ENCODE data around the gene POLR2E. TPM values are rescaled to one million over a fixed set of nuclear protein-coding genes. Genes with fewer than 3 reads are reported as not detected.

Gene POLR2E
- total RNA-seq, 2 experiments from 2014 or later, result 271 to 282 TPM

DNA sequence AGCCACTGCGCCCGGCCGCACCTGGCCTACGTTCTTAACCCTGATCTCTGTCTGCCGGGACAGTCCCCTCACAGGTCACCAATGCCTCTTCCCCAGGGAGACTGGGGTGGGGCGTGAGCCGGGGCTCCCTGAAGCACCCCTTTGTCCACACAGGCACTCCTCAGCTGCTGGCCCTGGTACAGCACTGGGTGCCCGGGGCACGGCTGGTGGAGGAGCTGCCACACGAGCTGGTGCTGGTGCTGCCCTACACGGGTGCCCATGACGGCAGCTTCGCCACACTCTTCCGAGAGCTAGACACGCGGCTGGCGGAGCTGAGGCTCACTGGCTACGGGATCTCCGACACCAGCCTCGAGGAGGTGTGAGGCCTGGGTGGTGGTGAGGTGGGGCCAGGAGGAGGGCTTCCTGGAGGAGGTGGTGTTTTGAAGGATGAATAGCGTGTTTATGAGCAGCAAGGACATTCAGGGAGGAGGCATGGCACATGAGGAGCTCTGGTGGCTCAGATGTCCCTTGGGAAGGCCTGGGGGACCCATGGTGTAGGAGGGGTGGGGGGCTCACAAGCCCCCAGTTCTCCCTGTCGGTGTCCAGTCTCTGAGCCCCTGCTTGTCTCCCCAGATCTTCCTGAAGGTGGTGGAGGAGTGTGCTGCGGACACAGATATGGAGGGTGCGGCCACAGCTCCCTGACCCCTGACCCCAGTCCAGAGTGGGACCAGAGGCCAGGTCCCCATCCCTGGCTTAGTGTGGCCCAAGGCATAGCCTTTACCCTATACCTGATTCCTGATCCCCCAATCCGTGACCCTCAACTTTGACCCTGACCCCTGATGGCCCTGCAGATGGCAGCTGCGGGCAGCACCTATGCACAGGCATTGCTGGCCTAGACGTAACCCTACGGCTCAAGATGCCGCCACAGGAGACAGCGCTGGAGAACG lies 41.7 kb downstream of the POLR2E start:
- CTCF ChIA-PET, result interaction anchor here (2.2 kb wide), 1 partner anchor 11 kb away, joined by 5 read pairs; no protein-coding TSS in a partner anchor
- H3K4me3 Mint-ChIP-seq, result no peak overlapping the region
- H3K27me3 Mint-ChIP-seq, result no peaks in the 10 kb centered on the region
- peaks cover 14% of the 10 kb centered on the region for H3K9me3 Mint-ChIP-seq
- peaks cover 19% of the 10 kb centered on the region for H3K4me1 Mint-ChIP-seq (ENCODE audit: low read depth)
- POLR2A ChIA-PET, result interaction anchor here (1.5 to 1.6 kb wide), 2 partner anchors 11 to 13 kb away, joined by 3 to 4 read pairs; no protein-coding TSS in a partner anchor
- peaks cover 29% of the 10 kb centered on the region for H3K36me3 Mint-ChIP-seq (ENCODE audit: low read depth)
- intact Hi-C loops (cut with micrococcal nuclease), result no loop called here
- DNase-seq (no peak), ATAC-seq (no peak)
- TF ChIP-seq, protein P1, sequence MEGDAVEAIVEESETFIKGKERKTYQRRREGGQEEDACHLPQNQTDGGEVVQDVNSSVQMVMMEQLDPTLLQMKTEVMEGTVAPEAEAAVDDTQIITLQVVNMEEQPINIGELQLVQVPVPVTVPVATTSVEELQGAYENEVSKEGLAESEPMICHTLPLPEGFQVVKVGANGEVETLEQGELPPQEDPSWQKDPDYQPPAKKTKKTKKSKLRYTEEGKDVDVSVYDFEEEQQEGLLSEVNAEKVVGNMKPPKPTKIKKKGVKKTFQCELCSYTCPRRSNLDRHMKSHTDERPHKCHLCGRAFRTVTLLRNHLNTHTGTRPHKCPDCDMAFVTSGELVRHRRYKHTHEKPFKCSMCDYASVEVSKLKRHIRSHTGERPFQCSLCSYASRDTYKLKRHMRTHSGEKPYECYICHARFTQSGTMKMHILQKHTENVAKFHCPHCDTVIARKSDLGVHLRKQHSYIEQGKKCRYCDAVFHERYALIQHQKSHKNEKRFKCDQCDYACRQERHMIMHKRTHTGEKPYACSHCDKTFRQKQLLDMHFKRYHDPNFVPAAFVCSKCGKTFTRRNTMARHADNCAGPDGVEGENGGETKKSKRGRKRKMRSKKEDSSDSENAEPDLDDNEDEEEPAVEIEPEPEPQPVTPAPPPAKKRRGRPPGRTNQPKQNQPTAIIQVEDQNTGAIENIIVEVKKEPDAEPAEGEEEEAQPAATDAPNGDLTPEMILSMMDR (IDR thresholded peaks at IDR 0.05), result no peak
- H3K27ac Mint-ChIP-seq, result no peak overlapping the region

DNA sequence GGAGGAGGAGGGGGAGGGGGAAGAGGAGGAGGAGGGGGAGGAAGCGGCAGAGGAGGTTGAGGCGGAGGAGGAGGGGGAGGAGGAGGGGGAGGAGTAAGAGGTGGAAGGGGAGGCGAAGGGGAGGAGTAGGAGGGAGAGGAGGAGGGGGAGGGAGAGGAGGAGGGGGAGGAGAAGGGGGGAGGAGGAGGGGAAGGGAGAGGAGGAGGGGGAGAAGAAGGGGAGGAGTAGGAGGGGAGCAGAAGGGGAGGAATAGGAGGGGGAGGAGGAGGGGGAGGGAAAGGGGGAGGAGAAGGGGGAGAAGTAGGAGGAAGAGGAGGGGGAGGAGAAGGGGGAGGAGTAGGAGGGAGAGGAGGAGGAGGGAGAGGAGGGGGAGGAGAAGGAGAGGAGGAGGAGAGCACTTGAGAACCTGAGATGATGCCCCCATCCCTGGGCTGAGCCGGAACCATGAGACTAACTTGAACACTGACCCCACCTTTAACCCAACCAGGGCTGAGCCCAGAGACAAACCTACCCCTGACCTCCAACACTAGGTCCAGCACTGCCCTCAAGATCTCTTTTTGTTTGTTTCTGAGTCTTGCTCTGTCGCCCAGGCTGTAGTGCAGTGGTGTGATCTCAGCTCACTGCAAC lies 42.7 kb downstream of the POLR2E start:
- H3K27ac Mint-ChIP-seq, result peak overlapping the region; percentile 10
- CTCF ChIA-PET, result interaction anchor here (2.2 kb wide), 1 partner anchor 12 kb away, joined by 5 read pairs; no protein-coding TSS in a partner anchor
- H3K27me3 Mint-ChIP-seq, result no peaks in the 10 kb centered on the region
- peaks cover 10% of the 10 kb centered on the region for H3K9me3 Mint-ChIP-seq
- H3K4me1 Mint-ChIP-seq (ENCODE audit: low read depth), result peaks cover 11% of the 10 kb centered on the region
- peaks cover 22% of the 10 kb centered on the region for H3K36me3 Mint-ChIP-seq (ENCODE audit: low read depth)
- TF ChIP-seq, protein P1 (IDR thresholded peaks at IDR 0.05), result no peak
- no peak for ATAC-seq
- intact Hi-C loops (cut with micrococcal nuclease), result no loop called here
- POLR2A ChIA-PET, result no interaction called here
- DNase-seq, result no peak
- no peak overlapping the region for H3K4me3 Mint-ChIP-seq

DNA sequence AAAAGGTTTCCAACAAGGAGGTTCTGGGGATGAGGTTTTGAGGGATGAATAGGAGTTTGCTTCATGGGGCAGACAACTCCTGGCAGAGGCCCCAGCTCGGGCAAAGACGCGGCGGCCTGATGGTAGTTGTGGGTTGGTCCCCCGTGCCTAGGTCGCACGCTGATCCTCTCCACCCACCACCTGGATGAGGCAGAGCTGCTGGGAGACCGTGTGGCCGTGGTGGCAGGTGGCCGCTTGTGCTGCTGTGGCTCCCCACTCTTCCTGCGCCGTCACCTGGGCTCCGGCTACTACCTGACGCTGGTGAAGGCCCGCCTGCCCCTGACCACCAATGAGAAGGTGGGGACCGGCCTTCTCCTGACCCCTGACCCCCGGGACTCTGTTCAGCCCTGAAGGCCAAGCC lies 43.4 kb downstream of the POLR2E start:
- Mint-ChIP-seq H3K36me3 (ENCODE audit: low read depth) (peaks cover 16% of the 10 kb centered on the region), H3K27ac (no peak overlapping the region), H3K27me3 (no peaks in the 10 kb centered on the region), H3K9me3 (peaks cover 7% of the 10 kb centered on the region), H3K4me1 (ENCODE audit: low read depth) (peaks cover 9% of the 10 kb centered on the region), H3K4me3 (no peak overlapping the region)
- CTCF ChIA-PET, result no interaction called here
- TF ChIP-seq, protein P1 (IDR thresholded peaks at IDR 0.05), result no peak
- POLR2A ChIA-PET, result no interaction called here
- DNase-seq (no peak), ATAC-seq (no peak)
- intact Hi-C loops (cut with micrococcal nuclease), result no loop called here

DNA sequence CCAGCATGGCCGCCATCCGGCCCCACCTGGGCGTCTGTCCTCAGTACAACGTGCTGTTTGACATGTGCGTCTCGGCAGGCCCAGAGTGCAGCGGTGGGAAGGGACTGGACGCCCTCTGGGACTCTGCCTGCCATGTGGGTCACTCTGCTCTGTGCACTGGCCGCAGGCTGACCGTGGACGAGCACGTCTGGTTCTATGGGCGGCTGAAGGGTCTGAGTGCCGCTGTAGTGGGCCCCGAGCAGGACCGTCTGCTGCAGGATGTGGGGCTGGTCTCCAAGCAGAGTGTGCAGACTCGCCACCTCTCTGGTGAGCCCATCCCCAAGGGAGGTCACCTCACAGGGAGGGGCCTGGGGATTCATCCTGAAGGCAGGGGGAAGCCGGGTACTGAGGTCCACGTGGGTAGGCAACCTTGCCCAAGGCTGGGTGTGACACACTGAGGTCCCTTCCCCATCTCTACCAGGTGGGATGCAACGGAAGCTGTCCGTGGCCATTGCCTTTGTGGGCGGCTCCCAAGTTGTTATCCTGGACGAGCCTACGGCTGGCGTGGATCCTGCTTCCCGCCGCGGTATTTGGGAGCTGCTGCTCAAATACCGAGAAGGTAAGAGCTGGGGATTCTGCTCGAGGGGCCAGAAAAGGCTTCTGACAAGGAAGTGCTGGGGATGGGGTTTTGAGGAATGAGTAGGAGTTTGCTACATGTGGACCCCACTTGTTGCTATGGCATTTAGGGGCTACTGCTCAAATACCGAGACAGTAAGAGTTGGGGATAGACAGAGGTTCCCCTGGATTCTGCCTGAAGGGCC lies 44.0 kb downstream of the POLR2E start:
- ChIA-PET CTCF (no interaction called here), POLR2A (interaction anchor here (1.0 kb wide), 1 partner anchor 8 kb away, joined by 5 read pairs; no protein-coding TSS in a partner anchor)
- Mint-ChIP-seq H3K27me3 (no peaks in the 10 kb centered on the region), H3K27ac (no peak overlapping the region), H3K9me3 (peaks cover under 1% of the 10 kb centered on the region), H3K36me3 (ENCODE audit: low read depth) (peaks cover 10% of the 10 kb centered on the region), H3K4me3 (no peak overlapping the region), H3K4me1 (ENCODE audit: low read depth) (peaks cover 9% of the 10 kb centered on the region)
- DNase-seq (no peak), ATAC-seq (no peak)
- intact Hi-C loops (cut with micrococcal nuclease), result no loop called here
- TF ChIP-seq, protein P1 (IDR thresholded peaks at IDR 0.05), result no peak

Data from activated CD8-positive, alpha-beta T cell treated with anti-CD3 and anti-CD28 coated beads for 36 hours (primary cell).